Ovary (tissue), 9 donors: ENCODE results near the gene ABCE1. TPM values are rescaled to one million over a fixed set of nuclear protein-coding genes. Genes with fewer than 3 reads are reported as not detected.
"Not testable (repeated sequence)": the region's sequence is repeated elsewhere in the genome, so short reads cannot be mapped to it uniquely, and the experiment has no call there.

Source experiments
- DNase-seq, 5 donors: peaks; one replicate each; pipeline ENCODE4 v3.0.0-alpha.2; 2019 to 2020
- H3K27ac ChIP-seq, 2 donors: fragments of 200-600 bp; one replicate each; pipeline versions ENCODE4 v1.5.1 to v1.8.0; 2019 to 2022
- H3K27me3 ChIP-seq: fragments of 200-600 bp; one replicate; pipeline ENCODE4 v1.8.0; 2022
- H3K36me3 ChIP-seq: fragments of 200-600 bp; sonication (generic); one replicate; pipeline ENCODE4 v1.5.1; 2019
- H3K4me1 ChIP-seq: one replicate; pipeline ENCODE4 v1.8.1; 2013; ENCODE audit warnings: mild to moderate bottlenecking, moderate library complexity; ENCODE audit not compliant: insufficient read depth
- H3K4me3 ChIP-seq: fragments of 200-600 bp; sonication (generic); one replicate; pipeline ENCODE4 v1.5.1; 2017
- H3K9me3 ChIP-seq, 2 donors: fragments of 200-600 bp in 1 of 2; sonication (generic) in 1 of 2; one replicate each; pipeline versions ENCODE4 v1.5.1 to v1.8.1; 2013 to 2019; ENCODE audit warnings: mild to moderate bottlenecking in 1 of 2, moderate library complexity in 1 of 2
- EP300 ChIP-seq: sonication (generic); formaldehyde crosslinking; IDR thresholded peaks from one replicate; pipeline ENCODE4 v1.6.1; 2017; ENCODE audit warnings: antibody characterized with exemption
- POLR2A ChIP-seq: fragments of 450-650 bp; IDR thresholded peaks from one replicate; pipeline ENCODE4 v1.6.1; 2017; ENCODE audit warnings: antibody characterized with exemption, mild to moderate bottlenecking, moderate library complexity
- WGBS, 3 donors: extraction: QIAGEN DNeasy Blood & Tissue Kit in 1 of 3; methylation state at CpG; one replicate each; pipeline versions ENCODE4 v1.1.5 to v1.1.7; 2013 to 2017; 5-methylcytosine and 5-hydroxymethylcytosine counted together
- intact Hi-C, 4 donors: fragments of 100-400 bp; cut with DNase I; formaldehyde crosslinking; loops; one replicate each; pipeline versions ENCODE4 v1.11.0 to v1.15.1; 2022 to 2023
- polyA plus RNA-seq, 2 donors: library from polyadenylated mRNA; stranded (reverse); fragments of 200-250 nt in 1 of 2; fragments of 350-450 nt in 1 of 2; fragmentation: Illumina TruSeq in 1 of 2; extraction: RNeasy Lipid Tissue Mini Kit (QIAGEN cat#74804) in 1 of 2; gene quantifications; one replicate each; pipeline ENCODE4 v1.2.3, GENCODE V29; 2013 to 2014
- total RNA-seq, 7 donors: library from RNA; depleted of rRNA in 2 of 7; stranded (reverse); fragments of >200 nt in 2 of 7; fragmentation: NEBNext Ultra II Directional in 3 of 7; extraction: Animal tissue kit (Norgen Biotek cat#: 25700) in 3 of 7; gene quantifications; one replicate each; pipeline versions ENCODE4 v1.1.0 to v1.2.4, GENCODE V29; 2016 to 2023
- TF ChIP-seq, protein P1 (sequence below), 3 donors: fragments of 450-650 bp in 2 of 3; fragments of 200-600 bp in 1 of 3; IDR thresholded peaks; one replicate each; pipeline versions ENCODE4 v1.5.1 to v1.8.0; 2016 to 2022; ENCODE audit warnings: antibody characterized with exemption in 3 of 3, mild to moderate bottlenecking in 1 of 3
- donor health status: DM: no; HTN: no; CAD: no; lungs with moderate emphysema.
- donor health status: DM: no; HTN: no; CAD: no.
- donor health status: Bipolar disorder and iron deficiency.
- donor health status: DM: yes; HTN: yes; CAD: no.
- donor health status: DM: no; HTN: no; CAD: no.
- donor health status: DM: yes; HTN: yes; CAD: no.

Gene ABCE1
- total and polyA plus RNA-seq, 9 donors, result 20.4 to 70.1 (median 50.2) TPM

DNA sequence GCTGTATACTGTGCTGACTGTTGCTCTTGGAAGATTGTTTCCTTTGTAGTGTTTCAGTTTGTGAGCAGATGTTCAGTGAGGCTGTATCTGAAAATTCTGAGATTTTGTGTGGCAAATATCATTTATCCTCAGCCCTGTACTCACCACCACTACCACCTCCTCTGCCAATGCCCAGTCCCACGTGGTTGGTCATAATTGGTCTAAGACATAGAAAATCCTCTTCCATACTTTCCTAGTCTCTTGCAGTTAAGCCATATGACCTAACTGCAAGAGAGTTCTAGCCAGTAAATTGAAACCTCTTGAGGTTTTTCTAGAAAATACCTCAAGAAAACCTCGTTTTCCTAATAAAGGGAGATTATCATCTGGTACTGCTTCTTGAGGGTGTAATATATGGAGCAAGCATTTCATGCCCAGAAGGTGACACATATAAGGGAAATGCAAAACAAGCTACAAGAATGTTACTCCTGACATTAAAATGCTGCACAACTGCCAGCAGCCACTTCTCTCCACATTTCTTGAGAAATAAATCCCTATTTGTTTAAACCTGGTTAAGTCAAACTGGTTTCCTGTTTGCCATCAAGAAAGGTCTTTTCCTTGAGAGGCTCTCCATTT, 32.8 kb downstream of the ABCE1 start:
- Histone ChIP-seq H3K4me3 (no peak overlapping the region), H3K27me3 (no peaks in the 10 kb centered on the region), H3K4me1 (peaks cover 3% of the 10 kb centered on the region), H3K27ac (no peak overlapping the region), H3K9me3 (no peaks in the 10 kb centered on the region), H3K36me3 (no peaks in the 10 kb centered on the region)
- 37 to 40% (median 37%) methylated on average over 2 of the region's 2 CpGs for WGBS, 3 donors
- intact Hi-C loops, result no loop called here
- TF ChIP-seq POLR2A (no peak), EP300 (no peak)
- TF ChIP-seq, protein P1, sequence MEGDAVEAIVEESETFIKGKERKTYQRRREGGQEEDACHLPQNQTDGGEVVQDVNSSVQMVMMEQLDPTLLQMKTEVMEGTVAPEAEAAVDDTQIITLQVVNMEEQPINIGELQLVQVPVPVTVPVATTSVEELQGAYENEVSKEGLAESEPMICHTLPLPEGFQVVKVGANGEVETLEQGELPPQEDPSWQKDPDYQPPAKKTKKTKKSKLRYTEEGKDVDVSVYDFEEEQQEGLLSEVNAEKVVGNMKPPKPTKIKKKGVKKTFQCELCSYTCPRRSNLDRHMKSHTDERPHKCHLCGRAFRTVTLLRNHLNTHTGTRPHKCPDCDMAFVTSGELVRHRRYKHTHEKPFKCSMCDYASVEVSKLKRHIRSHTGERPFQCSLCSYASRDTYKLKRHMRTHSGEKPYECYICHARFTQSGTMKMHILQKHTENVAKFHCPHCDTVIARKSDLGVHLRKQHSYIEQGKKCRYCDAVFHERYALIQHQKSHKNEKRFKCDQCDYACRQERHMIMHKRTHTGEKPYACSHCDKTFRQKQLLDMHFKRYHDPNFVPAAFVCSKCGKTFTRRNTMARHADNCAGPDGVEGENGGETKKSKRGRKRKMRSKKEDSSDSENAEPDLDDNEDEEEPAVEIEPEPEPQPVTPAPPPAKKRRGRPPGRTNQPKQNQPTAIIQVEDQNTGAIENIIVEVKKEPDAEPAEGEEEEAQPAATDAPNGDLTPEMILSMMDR (IDR thresholded peaks at IDR 0.05), result no peak
- DNase-seq, result no peak

DNA sequence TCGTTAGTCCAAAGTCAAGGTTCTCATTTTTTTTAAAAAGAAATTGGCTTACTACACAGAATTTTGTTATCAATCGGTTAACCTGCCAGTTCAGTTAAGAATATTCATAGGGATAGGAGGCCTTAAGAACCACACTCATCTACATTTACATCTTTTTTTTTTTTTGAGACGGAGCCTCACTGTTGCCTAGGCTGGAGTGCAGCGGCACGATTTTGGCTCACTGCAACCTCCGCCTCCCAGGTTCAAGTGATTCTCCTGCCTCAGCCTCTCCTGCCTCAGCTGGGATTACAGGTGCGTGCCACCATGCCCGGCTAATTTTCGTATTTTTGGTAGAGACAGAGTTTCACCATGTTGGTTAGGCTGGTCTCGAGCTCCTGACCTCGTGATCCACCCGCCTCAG, 33.7 kb downstream of the ABCE1 start:
- H3K4me3 ChIP-seq, result no peak overlapping the region
- no peaks in the 10 kb centered on the region for H3K27me3 ChIP-seq
- no peaks in the 10 kb centered on the region for H3K9me3 ChIP-seq
- H3K4me1 ChIP-seq, result peaks cover 3% of the 10 kb centered on the region
- intact Hi-C loops, result no loop called here
- no peak overlapping the region for H3K27ac ChIP-seq
- WGBS, 3 donors, result 88 to 90% (median 89%) methylated on average over 12 of the region's 12 CpGs
- TF ChIP-seq EP300 (no peak), POLR2A (no peak)
- TF ChIP-seq, protein P1 (IDR thresholded peaks at IDR 0.05), result no peak
- DNase-seq, result no peak
- no peaks in the 10 kb centered on the region for H3K36me3 ChIP-seq

DNA sequence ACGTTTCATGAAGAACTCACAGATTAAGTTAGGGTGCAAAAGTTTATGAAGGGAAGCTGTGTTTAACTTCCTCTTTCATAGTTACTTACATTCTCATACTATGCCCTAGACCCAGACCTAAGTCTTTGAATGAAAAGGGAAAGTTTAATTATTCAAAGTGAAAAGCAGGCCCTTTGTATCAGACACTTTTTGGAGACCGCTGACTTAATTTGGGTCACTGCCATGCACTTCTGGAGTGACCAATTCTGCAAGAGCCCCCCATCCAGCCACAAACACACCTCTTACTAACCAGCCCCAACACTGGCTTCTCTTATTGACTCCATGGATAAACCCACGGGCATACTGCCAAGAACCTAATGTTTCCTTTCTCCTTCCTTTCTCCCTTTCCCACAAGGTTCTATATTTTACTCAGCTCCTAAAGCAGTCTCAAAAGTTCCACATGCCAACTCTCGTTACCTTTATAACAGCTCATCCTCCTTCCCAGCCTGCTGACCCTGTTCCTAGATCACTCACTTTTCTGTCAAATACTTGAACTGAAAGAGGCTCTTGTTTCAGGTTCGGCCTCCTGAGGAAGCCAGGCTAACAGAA, 34.5 kb downstream of the ABCE1 start:
- no peak for DNase-seq
- no peak for TF ChIP-seq EP300
- TF ChIP-seq, protein P1 (IDR thresholded peaks at IDR 0.05), result no peak
- TF ChIP-seq POLR2A, result no peak
- Histone ChIP-seq H3K36me3 (no peaks in the 10 kb centered on the region), H3K27ac (no peak overlapping the region), H3K4me3 (no peak overlapping the region), H3K4me1 (peaks cover 3% of the 10 kb centered on the region), H3K9me3 (no peaks in the 10 kb centered on the region), H3K27me3 (no peaks in the 10 kb centered on the region)
- intact Hi-C loops, result no loop called here
- 52 to 62% (median 52%) methylated on average over 5 of the region's 5 CpGs for WGBS, 3 donors

DNA sequence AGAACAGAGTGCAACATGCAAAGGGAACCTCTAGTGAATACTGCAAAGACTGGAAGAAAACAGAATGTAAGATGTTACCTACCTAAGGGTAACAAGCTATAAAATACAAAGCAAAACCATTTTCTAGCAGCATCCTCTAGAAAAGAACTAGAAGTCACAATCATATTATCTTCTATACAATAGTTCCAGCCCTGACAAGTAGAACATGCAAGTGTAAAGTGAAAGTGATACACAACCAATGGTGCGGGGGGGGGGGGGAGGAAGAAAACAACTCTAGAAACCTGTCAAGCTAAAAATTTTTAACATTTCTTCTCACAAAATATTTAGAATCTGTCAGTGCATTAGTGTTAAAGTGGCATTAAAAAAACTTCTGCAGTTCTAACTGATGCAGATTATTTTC, 38.1 kb downstream of the ABCE1 start:
- intact Hi-C loops, H3K27me3 ChIP-seq, H3K4me3 ChIP-seq, H3K9me3 ChIP-seq, H3K36me3 ChIP-seq, H3K27ac ChIP-seq, DNase-seq, H3K4me1 ChIP-seq: not testable (repeated sequence)
- WGBS, 3 donors, result 63 to 87% (median 64%) methylated on average over 1 of the region's 1 CpG

DNA sequence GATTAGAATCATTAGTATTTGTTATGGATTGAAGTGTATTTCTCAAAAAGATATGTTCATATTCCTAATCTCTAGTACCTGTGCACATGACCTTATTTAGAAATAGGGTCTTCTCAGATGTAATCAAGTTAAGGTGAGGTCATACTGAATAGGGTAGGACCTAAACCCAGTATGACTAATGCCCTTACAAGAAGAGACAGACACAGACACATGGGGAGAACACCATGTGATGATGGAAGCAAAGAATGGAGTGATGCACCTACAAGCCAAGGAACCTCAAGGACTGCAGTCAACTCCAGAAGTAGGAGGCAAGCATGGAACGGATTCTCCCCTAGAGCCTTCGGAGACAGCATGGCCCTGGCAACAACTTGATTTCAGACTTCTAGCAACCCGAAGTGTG, 50.9 kb downstream of the ABCE1 start:
- Histone ChIP-seq H3K36me3 (no peaks in the 10 kb centered on the region), H3K9me3 (no peaks in the 10 kb centered on the region), H3K27ac (no peak overlapping the region), H3K4me1 (no peaks in the 10 kb centered on the region), H3K4me3 (no peak overlapping the region), H3K27me3 (no peaks in the 10 kb centered on the region)
- no peak for TF ChIP-seq POLR2A
- TF ChIP-seq EP300, result no peak
- TF ChIP-seq, protein P1 (IDR thresholded peaks at IDR 0.05), result no peak
- intact Hi-C loops, result no loop called here
- DNase-seq, result no peak
- WGBS, 3 donors, result 89 to 94% (median 92%) methylated on average over 3 of the region's 3 CpGs
